Loucy (cell line): ENCODE measurements around the gene ILK.

Experiments
- EZH2phosphoT487 ChIP-seq: fragments of 200-600 bp; IDR thresholded peaks from 2 replicates; pipeline ENCODE4 v1.6.1; 2018; ENCODE audit warnings: antibody characterized with exemption, mild to moderate bottlenecking, moderate library complexity, borderline replicate concordance
- TF ChIP-seq, protein P1 (sequence below): fragments of 200-600 bp; sonication (generic); conservative IDR thresholded peaks from 2 replicates; pipeline ENCODE4 v1.5.1; 2014; ENCODE audit warnings: mild to moderate bottlenecking, antibody characterized with exemption, low read length

DNA sequence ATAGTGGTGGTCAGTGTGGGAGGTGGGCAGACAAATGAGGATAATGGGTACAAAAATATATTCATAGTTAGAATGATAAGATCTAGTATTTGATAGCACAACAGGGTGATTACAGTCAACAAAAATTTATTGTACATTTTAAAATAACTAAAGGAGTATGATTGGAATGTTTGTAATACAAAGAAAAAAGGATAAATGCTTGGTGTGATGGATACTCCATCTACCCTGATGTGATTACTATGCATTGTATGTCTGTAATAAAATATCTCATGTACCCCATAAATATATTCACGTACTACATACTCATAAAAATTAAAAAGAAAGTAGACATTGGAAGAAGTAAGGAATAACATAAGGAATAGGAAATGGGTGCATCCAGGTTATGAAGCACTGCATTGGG, 15.6 kb upstream of the ILK start:
- TF ChIP-seq, protein P1, sequence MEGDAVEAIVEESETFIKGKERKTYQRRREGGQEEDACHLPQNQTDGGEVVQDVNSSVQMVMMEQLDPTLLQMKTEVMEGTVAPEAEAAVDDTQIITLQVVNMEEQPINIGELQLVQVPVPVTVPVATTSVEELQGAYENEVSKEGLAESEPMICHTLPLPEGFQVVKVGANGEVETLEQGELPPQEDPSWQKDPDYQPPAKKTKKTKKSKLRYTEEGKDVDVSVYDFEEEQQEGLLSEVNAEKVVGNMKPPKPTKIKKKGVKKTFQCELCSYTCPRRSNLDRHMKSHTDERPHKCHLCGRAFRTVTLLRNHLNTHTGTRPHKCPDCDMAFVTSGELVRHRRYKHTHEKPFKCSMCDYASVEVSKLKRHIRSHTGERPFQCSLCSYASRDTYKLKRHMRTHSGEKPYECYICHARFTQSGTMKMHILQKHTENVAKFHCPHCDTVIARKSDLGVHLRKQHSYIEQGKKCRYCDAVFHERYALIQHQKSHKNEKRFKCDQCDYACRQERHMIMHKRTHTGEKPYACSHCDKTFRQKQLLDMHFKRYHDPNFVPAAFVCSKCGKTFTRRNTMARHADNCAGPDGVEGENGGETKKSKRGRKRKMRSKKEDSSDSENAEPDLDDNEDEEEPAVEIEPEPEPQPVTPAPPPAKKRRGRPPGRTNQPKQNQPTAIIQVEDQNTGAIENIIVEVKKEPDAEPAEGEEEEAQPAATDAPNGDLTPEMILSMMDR = no peak
- no peak for TF ChIP-seq EZH2phosphoT487
